T-cell (primary cell): Measurements from ENCODE around the gene CEP112. TPM values are rescaled to one million over a fixed set of nuclear protein-coding genes. Genes with fewer than 3 reads are reported as not detected.
A peak's percentile ranks its signal among the peaks of the same experiment; 100 is the strongest.

Experiments used
- ATAC-seq, 4 experiments: fragments of 200-7000 bp in 3 of 4; fragments of 150-1000 bp in 1 of 4; cut with Tn5 transposase; replicated peaks in 1 of 4; 1 replicate in 3 of 4; 2 replicates in 1 of 4; pipeline ENCODE4 v1.10.0; 2021; ENCODE audit warnings: moderate library complexity in 3 of 4, mild to moderate bottlenecking in 2 of 4, moderate number of reproducible peaks in 1 of 4
- CTCF ChIA-PET, 2 donors: fragments of 300-600 bp; sonication (Branson Sonifier 250); formaldehyde crosslinking; loops; one replicate each; lab custom pipeline; 2022; ENCODE audit warnings: antibody characterized with exemption in 2 of 2; lab: Charles Lee
- POLR2A ChIA-PET, 2 donors: fragments of 300-600 bp; sonication (Branson Sonifier 250); formaldehyde crosslinking; loops; one replicate each; lab custom pipeline; 2022; ENCODE audit warnings: antibody characterized with exemption in 2 of 2; lab: Charles Lee
- DNase-seq, 35 experiments: peaks; one replicate each; pipeline versions ENCODE4 v3.0.0 to v3.0.0-alpha.2; 2013 to 2023
- H3K27ac ChIP-seq: one replicate; pipeline ENCODE4 v1.5.1; 2013; ENCODE audit warnings: low read length
- H3K27me3 ChIP-seq, 2 experiments: replicated peaks in 1 of 2; 1 replicate in 1 of 2; 2 replicates in 1 of 2; pipeline versions ENCODE4 v1.6.1 to v1.7.0; 2013; ENCODE audit warnings: low read length in 1 of 2, mixed read lengths in 1 of 2; ENCODE audit not compliant: control insufficient read depth in 2 of 2, insufficient read depth in 2 of 2; ENCODE audit errors: extremely low read depth in 1 of 2
- H3K36me3 ChIP-seq, 2 donors: 1 replicate in 1 of 2; 2 replicates in 1 of 2; pipeline versions ENCODE4 v1.6.1 to v1.7.0; 2013; ENCODE audit warnings: low read length in 1 of 2; ENCODE audit not compliant: control insufficient read depth in 2 of 2, insufficient read depth in 1 of 2; ENCODE audit errors: extremely low read depth in 1 of 2
- H3K4me1 ChIP-seq, 2 experiments: 1 replicate in 1 of 2; 2 replicates in 1 of 2; pipeline versions ENCODE4 v1.6.1 to v1.7.0; 2013; ENCODE audit warnings: low read length in 2 of 2, mixed read lengths in 1 of 2; ENCODE audit not compliant: insufficient read depth in 2 of 2, control insufficient read depth in 1 of 2; ENCODE audit errors: extremely low read depth in 1 of 2
- H3K4me3 ChIP-seq, 2 donors: 1 replicate in 1 of 2; 2 replicates in 1 of 2; pipeline versions ENCODE4 v1.5.1 to v1.7.0; 2013; ENCODE audit warnings: mild to moderate bottlenecking in 2 of 2, low read length in 1 of 2, moderate library complexity in 1 of 2; ENCODE audit not compliant: control insufficient read depth in 1 of 2; ENCODE audit errors: extremely low read depth in 1 of 2
- H3K9me3 ChIP-seq: 2 replicates; pipeline ENCODE4 v1.7.0; 2013
- H3K27ac Mint-ChIP-seq, 2 donors: one replicate each; pipeline ENCODE4 v1.8.0; 2020 to 2021; ENCODE audit warnings: mild to moderate bottlenecking in 2 of 2, mixed read lengths in 2 of 2
- H3K27me3 Mint-ChIP-seq, 2 donors: one replicate each; pipeline ENCODE4 v1.8.0; 2021 to 2022; ENCODE audit warnings: mixed read lengths in 2 of 2
- H3K36me3 Mint-ChIP-seq: one replicate; pipeline ENCODE4 v1.8.0; 2021; ENCODE audit warnings: mixed read lengths
- H3K4me1 Mint-ChIP-seq, 3 donors: one replicate each; pipeline ENCODE4 v1.8.0; 2020 to 2022; ENCODE audit warnings: mixed read lengths in 3 of 3, mild to moderate bottlenecking in 1 of 3
- H3K4me3 Mint-ChIP-seq, 3 donors: one replicate each; pipeline ENCODE4 v1.8.0; 2020 to 2022; ENCODE audit warnings: mild to moderate bottlenecking in 3 of 3, mixed read lengths in 3 of 3, moderate library complexity in 3 of 3
- H3K9me3 Mint-ChIP-seq, 3 donors: one replicate each; pipeline ENCODE4 v1.8.0; 2020 to 2022; ENCODE audit warnings: mixed read lengths in 3 of 3
- WGBS: methylation state at CpG from one replicate; pipeline ENCODE4 v1.1.5; 2013; ENCODE audit warnings: missing lambda C conversion rate; ENCODE audit not compliant: insufficient coverage; 5-methylcytosine and 5-hydroxymethylcytosine counted together
- total RNA-seq, 35 experiments: library from RNA in 6 of 35; stranded (reverse) in 6 of 35; fragments of 120-200 nt in 1 of 35; gene quantifications; one replicate each; pipeline versions ENCODE4 v1.2.1 to v1.2.4 and lab custom pipeline; 2013 to 2026

The CEP112 gene
- total RNA-seq, 5 donors from 2014 or later (not counting 1 experiment from before 2014, with no cell fraction given), result 2.4 to 4.9 (median 4.5) TPM

DNA sequence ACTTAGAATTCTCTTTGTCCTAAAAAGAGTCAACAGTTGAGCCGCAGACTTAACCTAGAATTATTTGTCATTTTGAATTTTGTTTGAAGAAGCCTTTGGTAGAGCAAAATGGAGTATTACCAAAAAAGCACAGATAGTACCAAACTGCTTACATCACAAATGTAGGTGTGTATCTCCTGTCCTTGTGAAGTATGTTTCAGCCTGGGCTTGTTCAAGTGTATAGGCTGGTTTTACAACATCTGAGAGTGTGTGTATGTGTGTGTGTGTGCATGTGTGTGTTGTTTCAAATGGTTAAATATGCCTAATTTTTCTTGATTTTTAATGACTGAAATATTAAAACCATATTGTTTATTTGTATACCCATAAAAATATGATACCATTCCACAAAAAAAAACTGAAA, 441.8 kb downstream of the CEP112 start:
- Mint-ChIP-seq H3K27ac (no peak overlapping the region), H3K4me1 (peaks cover 21 to 23% (median 22%) of the 10 kb centered on the region in 3 donors), H3K9me3 (no peaks in the 10 kb centered on the region), H3K27me3 (no peaks in the 10 kb centered on the region), H3K36me3 (no peaks in the 10 kb centered on the region), H3K4me3 (peak overlapping the region in 1 of 3 donors; percentile 50)
- POLR2A ChIA-PET, result no interaction called here
- H3K27me3 ChIP-seq, result no peaks in the 10 kb centered on the region
- H3K27ac ChIP-seq, result no peak overlapping the region
- H3K4me3 ChIP-seq, result no peak overlapping the region
- CTCF ChIA-PET, result interaction anchor here in 1 of 2 donors (0.7 kb wide), 1 partner anchor 650 kb away, joined by 7 read pairs; no protein-coding TSS in a partner anchor
- WGBS, result no CpG with 5 or more reads among the region's 1 CpG
- no peaks in the 10 kb centered on the region for H3K9me3 ChIP-seq
- ATAC-seq (peak in 1 of 4 experiments; percentile 44), DNase-seq (no peak)
- no peaks in the 10 kb centered on the region for H3K36me3 ChIP-seq
- peaks cover 3 to 21% of the 10 kb centered on the region in 2 experiments for H3K4me1 ChIP-seq

DNA sequence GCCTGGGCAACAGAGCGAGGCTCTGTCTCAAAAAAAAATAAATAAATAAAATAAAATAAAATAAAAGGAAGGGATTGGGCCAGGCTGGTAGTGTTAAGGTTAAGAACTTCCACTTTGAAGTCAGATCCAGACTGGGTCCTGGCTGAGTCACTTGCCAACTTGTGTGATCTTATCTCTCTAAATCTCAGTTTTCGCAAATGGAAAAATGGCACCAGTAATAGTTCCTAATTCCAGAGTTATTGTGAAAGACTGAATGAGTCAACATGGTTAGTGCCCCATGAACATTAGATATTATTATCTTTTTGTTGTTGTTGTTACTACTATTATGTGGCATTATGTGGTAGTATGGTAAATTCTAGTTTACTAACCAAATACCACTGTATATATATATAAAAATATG, 442.5 kb downstream of the CEP112 start:
- no peak for ATAC-seq
- Histone ChIP-seq H3K27me3 (no peaks in the 10 kb centered on the region), H3K4me1 (peaks cover 3 to 21% of the 10 kb centered on the region in 2 experiments), H3K9me3 (no peaks in the 10 kb centered on the region), H3K27ac (no peak overlapping the region), H3K36me3 (no peaks in the 10 kb centered on the region), H3K4me3 (no peak overlapping the region)
- Mint-ChIP-seq H3K27me3 (no peaks in the 10 kb centered on the region), H3K4me3 (no peak overlapping the region), H3K27ac (no peak overlapping the region), H3K36me3 (no peaks in the 10 kb centered on the region), H3K9me3 (no peaks in the 10 kb centered on the region), H3K4me1 (peaks cover 21 to 24% (median 22%) of the 10 kb centered on the region in 3 donors)
- WGBS, result no CpG with 5 or more reads among the region's 2 CpGs
- ChIA-PET CTCF (interaction anchor here in 1 of 2 donors (0.7 kb wide), 1 partner anchor 446 kb away, joined by 5 read pairs; no protein-coding TSS in a partner anchor), POLR2A (no interaction called here)
- DNase-seq, result no peak

DNA sequence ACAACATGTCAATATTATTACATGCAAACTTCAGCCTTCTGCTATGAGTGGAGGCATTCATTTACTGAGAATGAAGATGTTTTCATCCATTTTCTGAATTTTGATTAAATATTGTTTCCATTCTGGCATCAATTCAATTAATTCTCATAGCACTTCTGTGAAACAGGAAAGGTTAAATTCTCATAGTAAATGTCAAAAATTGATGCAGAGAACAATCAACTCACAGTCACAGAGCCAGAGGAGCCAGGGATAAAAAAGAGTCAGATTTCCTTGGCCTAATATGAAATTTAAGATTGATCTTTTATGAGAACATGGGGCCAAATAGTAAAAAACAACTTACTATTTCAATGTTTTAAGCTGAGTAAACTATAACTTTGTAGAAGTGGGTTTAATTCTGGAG, 446.7 kb downstream of the CEP112 start:
- Mint-ChIP-seq H3K4me3 (no peak overlapping the region), H3K9me3 (no peaks in the 10 kb centered on the region), H3K27me3 (no peaks in the 10 kb centered on the region), H3K27ac (no peak overlapping the region), H3K4me1 (peaks cover 19 to 30% (median 23%) of the 10 kb centered on the region in 3 donors), H3K36me3 (no peaks in the 10 kb centered on the region)
- Histone ChIP-seq H3K9me3 (no peaks in the 10 kb centered on the region), H3K36me3 (no peaks in the 10 kb centered on the region), H3K4me3 (no peak overlapping the region), H3K27me3 (no peaks in the 10 kb centered on the region), H3K27ac (no peak overlapping the region), H3K4me1 (peaks cover 12 to 28% of the 10 kb centered on the region in 2 experiments)
- DNase-seq, result no peak
- POLR2A ChIA-PET, result interaction anchor here in 1 of 2 donors (0.6 kb wide), 1 partner anchor 393 kb away, joined by 3 read pairs; no protein-coding TSS in a partner anchor
- CTCF ChIA-PET, result no interaction called here
- no peak for ATAC-seq

DNA sequence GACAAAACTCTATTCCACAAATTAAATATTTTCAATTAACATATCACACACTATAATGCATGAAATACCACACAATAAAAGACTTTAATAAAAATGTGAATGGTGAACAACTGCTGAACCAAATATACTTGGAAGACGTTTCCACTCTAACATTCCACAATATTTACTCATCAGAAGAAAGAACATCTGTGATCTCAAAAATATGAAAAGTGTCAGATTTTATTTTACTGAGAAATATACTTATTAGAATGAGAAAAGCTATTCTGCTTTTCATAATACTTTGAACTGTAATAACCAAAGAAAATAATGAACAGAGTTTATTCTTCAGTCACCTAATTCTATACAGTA, 448.7 kb downstream of the CEP112 start:
- no peak overlapping the region for H3K27ac ChIP-seq
- no peak for DNase-seq
- peaks cover 12 to 25% of the 10 kb centered on the region in 2 experiments for H3K4me1 ChIP-seq
- Mint-ChIP-seq H3K4me1 (peaks cover 18 to 25% (median 19%) of the 10 kb centered on the region in 3 donors), H3K27ac (no peak overlapping the region), H3K4me3 (peak overlapping the region in 1 of 3 donors; percentile 62), H3K36me3 (no peaks in the 10 kb centered on the region), H3K9me3 (peaks cover 0 to 5% (median 2%) of the 10 kb centered on the region in 3 donors), H3K27me3 (no peaks in the 10 kb centered on the region)
- H3K4me3 ChIP-seq, result no peak overlapping the region
- CTCF ChIA-PET, result no interaction called here
- WGBS, result no CpG with 5 or more reads among the region's 1 CpG
- ATAC-seq, result no peak
- no peaks in the 10 kb centered on the region for H3K36me3 ChIP-seq
- H3K9me3 ChIP-seq, result no peaks in the 10 kb centered on the region
- POLR2A ChIA-PET, result no interaction called here
- no peaks in the 10 kb centered on the region for H3K27me3 ChIP-seq

DNA sequence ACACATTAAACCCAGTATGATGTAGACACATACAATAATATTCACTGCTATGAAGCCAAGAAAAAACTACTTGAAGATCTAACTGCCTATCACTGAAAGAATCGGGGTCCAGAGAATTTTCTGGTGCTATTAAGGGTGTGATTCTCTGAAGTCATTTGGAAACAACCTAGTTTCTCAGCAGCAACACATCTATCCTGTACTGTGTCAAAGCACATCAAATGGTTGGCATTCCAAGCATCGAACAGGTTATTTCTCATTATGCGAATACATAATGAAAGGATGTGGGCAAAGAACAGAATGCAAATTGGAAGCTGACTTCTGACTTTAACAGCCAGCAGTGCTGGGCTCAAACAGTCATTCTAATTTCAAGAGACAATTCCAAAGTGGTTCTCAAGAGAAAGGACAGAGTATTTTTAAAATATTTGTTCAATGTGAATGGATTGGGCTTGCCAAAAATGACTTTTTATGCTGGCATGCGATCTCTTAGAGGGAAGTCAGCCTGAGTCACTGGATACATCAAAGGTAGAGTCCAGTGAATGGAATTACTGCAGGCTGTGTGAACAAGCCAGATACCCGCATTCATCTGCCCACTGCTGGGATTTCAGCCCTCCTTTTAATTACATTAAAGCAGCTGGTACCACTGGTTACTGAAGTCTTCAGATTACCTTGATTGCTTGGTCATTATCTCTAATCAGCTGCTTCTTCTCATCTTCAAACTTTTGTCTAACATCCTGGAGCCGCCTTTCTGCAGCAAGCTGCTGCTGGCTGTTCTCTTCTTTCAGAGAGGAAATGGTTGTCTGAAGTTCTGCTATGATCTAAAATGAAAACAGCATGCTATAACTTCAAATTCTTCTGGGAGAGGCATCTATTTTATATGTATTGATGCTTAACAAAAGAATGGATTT, 449.3 kb downstream of the CEP112 start:
- 31% methylated on average over 2 of the region's 6 CpGs for WGBS
- Mint-ChIP-seq H3K36me3 (no peaks in the 10 kb centered on the region), H3K9me3 (peaks cover 0 to 5% (median 2%) of the 10 kb centered on the region in 3 donors), H3K4me3 (peak overlapping the region in 2 of 3 donors; percentile 13 to 62), H3K27me3 (no peaks in the 10 kb centered on the region), H3K27ac (peak overlapping the region; percentile 12 to 58), H3K4me1 (peaks cover 18 to 25% (median 19%) of the 10 kb centered on the region in 3 donors)
- CTCF ChIA-PET, result no interaction called here
- no peaks in the 10 kb centered on the region for H3K9me3 ChIP-seq
- no peaks in the 10 kb centered on the region for H3K36me3 ChIP-seq
- no peaks in the 10 kb centered on the region for H3K27me3 ChIP-seq
- POLR2A ChIA-PET, result no interaction called here
- peaks cover 12 to 25% of the 10 kb centered on the region in 2 experiments for H3K4me1 ChIP-seq
- ATAC-seq (peak; percentile 55 to 77 (median 62)), DNase-seq (peak in 7 of 35 experiments; percentile 3 to 27 (median 8))
- no peak overlapping the region for H3K4me3 ChIP-seq
- H3K27ac ChIP-seq, result no peak overlapping the region

DNA sequence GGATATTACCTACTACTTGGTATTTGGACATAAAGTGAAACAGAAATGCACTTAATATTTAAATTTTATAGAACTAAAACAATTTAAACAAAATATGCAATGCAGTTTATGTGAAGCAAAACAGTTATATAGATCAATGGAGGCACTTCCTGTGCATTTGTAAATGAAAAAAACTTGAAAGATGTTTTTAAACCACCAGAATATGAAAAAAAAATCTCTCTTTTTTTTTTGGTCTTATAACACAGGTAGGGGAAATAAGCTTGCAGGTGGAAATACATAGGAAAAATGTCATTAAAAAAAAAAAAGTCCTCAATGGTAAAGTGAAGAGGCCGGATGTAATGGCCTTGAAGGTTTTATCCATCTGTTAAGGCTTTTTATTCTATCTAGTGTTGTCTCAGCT, 450.2 kb downstream of the CEP112 start:
- Histone ChIP-seq H3K36me3 (no peaks in the 10 kb centered on the region), H3K9me3 (no peaks in the 10 kb centered on the region), H3K4me1 (peaks cover 12 to 25% of the 10 kb centered on the region in 2 experiments), H3K4me3 (no peak overlapping the region), H3K27me3 (no peaks in the 10 kb centered on the region), H3K27ac (no peak overlapping the region)
- Mint-ChIP-seq H3K9me3 (peaks cover 0 to 5% (median 2%) of the 10 kb centered on the region in 3 donors), H3K36me3 (no peaks in the 10 kb centered on the region), H3K27me3 (no peaks in the 10 kb centered on the region), H3K4me3 (peak overlapping the region in 1 of 3 donors; percentile 62), H3K27ac (no peak overlapping the region), H3K4me1 (peaks cover 18 to 25% (median 19%) of the 10 kb centered on the region in 3 donors)
- DNase-seq (peak in 1 of 35 experiments; percentile 23), ATAC-seq (peak in 3 of 4 experiments; percentile 35 to 63 (median 41))
- WGBS, result no CpG with 5 or more reads among the region's 1 CpG
- CTCF ChIA-PET, result no interaction called here
- POLR2A ChIA-PET, result no interaction called here
